Natural killer cell (primary cell): ENCODE measurements around the gene ZFHX3. TPM values are rescaled to one million over a fixed set of nuclear protein-coding genes. Genes with fewer than 3 reads are reported as not detected.

Experiments used
- ATAC-seq, 3 donors: fragments of 150-1000 bp in 2 of 3; fragments of 200-7000 bp in 1 of 3; cut with Tn5 transposase; 1 replicate in 1 of 3; 2 replicates in 2 of 3; pipeline ENCODE4 v1.10.0; 2021; ENCODE audit warnings: mild to moderate bottlenecking in 2 of 3, moderate library complexity in 2 of 3
- DNase-seq, 2 donors: peaks; one replicate each; pipeline versions ENCODE4 v3.0.0 to v3.0.0-alpha.2; 2013 to 2021; ENCODE audit warnings: mixed read lengths in 1 of 2
- H3K27ac ChIP-seq: one replicate; pipeline ENCODE4 v1.5.1; 2013; ENCODE audit warnings: mild to moderate bottlenecking, low read length
- H3K27me3 ChIP-seq: one replicate; pipeline ENCODE4 v1.6.1; 2013; ENCODE audit warnings: low read length; ENCODE audit not compliant: control insufficient read depth, insufficient read depth
- H3K36me3 ChIP-seq: one replicate; pipeline ENCODE4 v1.6.1; 2013; ENCODE audit warnings: low read length; ENCODE audit not compliant: control insufficient read depth, insufficient read depth
- H3K4me1 ChIP-seq: one replicate; pipeline ENCODE4 v1.6.1; 2013; ENCODE audit warnings: low read length; ENCODE audit not compliant: control insufficient read depth, insufficient read depth
- H3K4me3 ChIP-seq: one replicate; pipeline ENCODE4 v1.5.1; 2013; ENCODE audit warnings: low read length
- H3K9me3 ChIP-seq: one replicate; pipeline ENCODE4 v1.6.1; 2013; ENCODE audit warnings: low read length; ENCODE audit not compliant: control insufficient read depth, insufficient read depth
- H3K27ac Mint-ChIP-seq, 2 donors: one replicate each; pipeline ENCODE4 v1.8.0; 2022; ENCODE audit warnings: mild to moderate bottlenecking in 2 of 2, mixed read lengths in 2 of 2, moderate library complexity in 1 of 2
- H3K27me3 Mint-ChIP-seq, 2 donors: one replicate each; pipeline ENCODE4 v1.8.0; 2022; ENCODE audit warnings: low read depth in 2 of 2, mixed read lengths in 2 of 2
- H3K36me3 Mint-ChIP-seq: one replicate; pipeline ENCODE4 v1.8.0; 2022; ENCODE audit warnings: mixed read lengths
- H3K4me1 Mint-ChIP-seq, 2 donors: one replicate each; pipeline ENCODE4 v1.8.0; 2022; ENCODE audit warnings: mixed read lengths in 2 of 2
- H3K4me3 Mint-ChIP-seq: one replicate; pipeline ENCODE4 v1.8.0; 2022; ENCODE audit warnings: mild to moderate bottlenecking, moderate library complexity, mixed read lengths
- H3K9me3 Mint-ChIP-seq, 2 donors: one replicate each; pipeline ENCODE4 v1.8.0; 2022; ENCODE audit warnings: mixed read lengths in 2 of 2
- WGBS: methylation state at CpG from one replicate; pipeline ENCODE4 v1.1.7; 2013; ENCODE audit warnings: missing lambda C conversion rate; ENCODE audit not compliant: insufficient coverage; 5-methylcytosine and 5-hydroxymethylcytosine counted together
- intact Hi-C: fragments of 100-400 bp; cut with micrococcal nuclease; formaldehyde crosslinking; loops from one replicate; pipeline ENCODE4 v1.14.2; 2022
- total RNA-seq, 4 donors: library from RNA; stranded (reverse); fragments of 120-200 nt in 1 of 4; gene quantifications; one replicate each; pipeline versions ENCODE4 v1.2.3 to v1.2.4, GENCODE V29; 2013 to 2022
- TF ChIP-seq, protein P1 (sequence below): fragments of 200-600 bp; IDR thresholded peaks from one replicate; pipeline ENCODE4 v1.8.0; 2022; ENCODE audit warnings: antibody characterized with exemption

The ZFHX3 gene
- total RNA-seq, 3 donors from 2014 or later (not counting 1 experiment from before 2014, with no cell fraction given) = 5.8 to 7.8 (median 7.5) TPM

DNA sequence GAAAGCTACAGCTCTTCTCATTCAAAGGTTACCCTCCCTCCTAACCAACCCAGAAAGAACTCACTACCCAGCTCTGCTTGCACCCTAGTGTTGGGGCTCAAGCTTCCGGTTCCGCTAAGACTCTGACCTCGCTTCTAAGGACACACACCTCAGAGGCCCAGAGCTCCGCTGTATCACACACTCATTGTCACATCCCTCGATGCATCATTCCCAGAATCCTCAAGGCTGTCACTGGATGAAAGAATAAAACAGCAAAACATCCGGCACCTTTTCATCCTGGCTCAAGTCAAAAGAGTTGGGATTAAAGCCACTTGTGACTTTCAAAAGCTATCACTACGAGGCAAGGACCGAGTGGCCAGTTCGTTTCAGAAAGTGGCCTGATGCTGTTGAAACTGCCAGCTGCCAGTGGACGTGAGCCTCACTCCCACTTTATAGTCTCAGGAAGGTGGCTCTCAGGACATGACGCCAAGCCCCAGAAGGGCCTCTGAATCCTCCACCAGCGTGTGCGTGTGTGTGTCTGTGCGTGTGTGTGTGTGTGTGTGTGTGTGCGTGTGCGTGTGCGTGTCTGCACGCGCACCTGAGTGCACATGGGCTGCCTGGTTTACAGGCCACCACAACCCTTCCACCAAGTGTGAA, 29.0 kb downstream of the ZFHX3 start:
- no peak overlapping the region for H3K27ac ChIP-seq
- H3K9me3 ChIP-seq = no peaks in the 10 kb centered on the region
- H3K4me3 ChIP-seq = no peak overlapping the region
- TF ChIP-seq, protein P1, sequence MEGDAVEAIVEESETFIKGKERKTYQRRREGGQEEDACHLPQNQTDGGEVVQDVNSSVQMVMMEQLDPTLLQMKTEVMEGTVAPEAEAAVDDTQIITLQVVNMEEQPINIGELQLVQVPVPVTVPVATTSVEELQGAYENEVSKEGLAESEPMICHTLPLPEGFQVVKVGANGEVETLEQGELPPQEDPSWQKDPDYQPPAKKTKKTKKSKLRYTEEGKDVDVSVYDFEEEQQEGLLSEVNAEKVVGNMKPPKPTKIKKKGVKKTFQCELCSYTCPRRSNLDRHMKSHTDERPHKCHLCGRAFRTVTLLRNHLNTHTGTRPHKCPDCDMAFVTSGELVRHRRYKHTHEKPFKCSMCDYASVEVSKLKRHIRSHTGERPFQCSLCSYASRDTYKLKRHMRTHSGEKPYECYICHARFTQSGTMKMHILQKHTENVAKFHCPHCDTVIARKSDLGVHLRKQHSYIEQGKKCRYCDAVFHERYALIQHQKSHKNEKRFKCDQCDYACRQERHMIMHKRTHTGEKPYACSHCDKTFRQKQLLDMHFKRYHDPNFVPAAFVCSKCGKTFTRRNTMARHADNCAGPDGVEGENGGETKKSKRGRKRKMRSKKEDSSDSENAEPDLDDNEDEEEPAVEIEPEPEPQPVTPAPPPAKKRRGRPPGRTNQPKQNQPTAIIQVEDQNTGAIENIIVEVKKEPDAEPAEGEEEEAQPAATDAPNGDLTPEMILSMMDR = no peak
- no peak for DNase-seq
- Mint-ChIP-seq H3K4me1 (peaks cover 0 to 18% of the 10 kb centered on the region in 2 donors), H3K27ac (no peak overlapping the region), H3K9me3 (no peaks in the 10 kb centered on the region), H3K36me3 (no peaks in the 10 kb centered on the region), H3K4me3 (no peak overlapping the region), H3K27me3 (no peaks in the 10 kb centered on the region)
- 83% methylated on average over 15 of the region's 19 CpGs for WGBS
- intact Hi-C loops = no loop called here
- no peaks in the 10 kb centered on the region for H3K36me3 ChIP-seq
- no peaks in the 10 kb centered on the region for H3K27me3 ChIP-seq
- no peak for ATAC-seq
- peaks cover 12% of the 10 kb centered on the region for H3K4me1 ChIP-seq

DNA sequence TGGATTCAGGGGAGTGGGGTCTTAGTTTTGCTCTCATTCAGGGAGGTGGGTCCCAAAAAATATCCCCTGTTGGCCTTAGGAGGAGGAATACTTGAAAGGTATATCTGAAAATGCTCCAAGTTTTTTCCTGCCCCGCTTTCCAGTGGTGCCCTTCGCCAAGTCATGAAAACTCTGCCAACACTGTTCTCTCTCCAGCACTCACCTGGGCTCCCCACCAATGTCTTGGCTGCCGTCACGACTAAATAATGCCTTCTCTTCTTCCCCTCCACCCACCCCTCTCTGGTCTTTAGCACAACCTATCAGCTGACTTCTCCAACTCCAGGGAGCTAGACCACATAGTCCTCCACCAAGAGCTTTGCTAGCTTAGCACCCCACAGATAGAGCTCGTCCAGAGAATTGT, 30.6 kb downstream of the ZFHX3 start:
- ATAC-seq (no peak), DNase-seq (no peak)
- Histone ChIP-seq H3K27me3 (no peaks in the 10 kb centered on the region), H3K27ac (no peak overlapping the region), H3K4me1 (peaks cover 12% of the 10 kb centered on the region), H3K36me3 (no peaks in the 10 kb centered on the region), H3K9me3 (no peaks in the 10 kb centered on the region), H3K4me3 (no peak overlapping the region)
- H3K4me3 Mint-ChIP-seq = no peak overlapping the region
- peaks cover 0 to 18% of the 10 kb centered on the region in 2 donors for H3K4me1 Mint-ChIP-seq
- TF ChIP-seq, protein P1 = no peak
- H3K27me3 Mint-ChIP-seq = no peaks in the 10 kb centered on the region
- WGBS = 89% methylated on average over 5 of the region's 5 CpGs
- intact Hi-C loops = no loop called here
- no peaks in the 10 kb centered on the region for H3K36me3 Mint-ChIP-seq
- H3K9me3 Mint-ChIP-seq = no peaks in the 10 kb centered on the region
- no peak overlapping the region for H3K27ac Mint-ChIP-seq

DNA sequence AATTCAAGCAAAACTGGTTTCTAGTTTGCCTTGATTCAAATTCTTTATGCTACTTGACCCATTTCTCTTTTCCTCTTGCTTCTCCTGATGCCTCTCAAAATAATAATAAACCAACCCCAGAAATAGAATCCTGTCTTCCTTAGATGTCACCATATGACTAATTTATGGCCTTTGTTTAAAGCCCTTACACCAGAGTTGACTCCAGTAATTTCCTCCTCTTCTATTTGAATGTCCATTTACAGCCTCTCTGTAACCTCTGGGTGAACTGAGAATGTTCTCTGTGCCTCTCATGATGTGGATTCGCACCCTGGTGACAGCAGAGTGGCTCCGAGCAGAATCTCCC, 31.5 kb downstream of the ZFHX3 start:
- H3K27ac ChIP-seq = no peak overlapping the region
- TF ChIP-seq, protein P1 = no peak
- DNase-seq = no peak
- H3K4me3 ChIP-seq = no peak overlapping the region
- Mint-ChIP-seq H3K9me3 (no peaks in the 10 kb centered on the region), H3K36me3 (no peaks in the 10 kb centered on the region), H3K27me3 (no peaks in the 10 kb centered on the region), H3K4me3 (no peak overlapping the region), H3K27ac (peak overlapping the region in 1 of 2 donors; percentile 10), H3K4me1 (peaks cover 0 to 18% of the 10 kb centered on the region in 2 donors)
- intact Hi-C loops = no loop called here
- no peaks in the 10 kb centered on the region for H3K27me3 ChIP-seq
- no peaks in the 10 kb centered on the region for H3K36me3 ChIP-seq
- WGBS = 67% methylated on average over 2 of the region's 2 CpGs
- H3K9me3 ChIP-seq = no peaks in the 10 kb centered on the region
- H3K4me1 ChIP-seq = peaks cover 12% of the 10 kb centered on the region
- no peak for ATAC-seq
